B cell (primary cell): ENCODE measurements around the gene KCNK2.

Experiments
- EZH2 ChIP-seq: IDR thresholded peaks from 2 replicates; pipeline ENCODE4 v1.6.1; 2012; ENCODE audit warnings: borderline replicate concordance, low read depth, mild to moderate bottlenecking, moderate library complexity, low read length; ENCODE audit not compliant: insufficient read depth, poor library complexity, severe bottlenecking
- TF ChIP-seq, protein P1 (sequence below): fragments of 200-600 bp; IDR thresholded peaks from one replicate; pipeline ENCODE4 v1.8.0; 2022; ENCODE audit warnings: antibody characterized with exemption, mild to moderate bottlenecking

DNA sequence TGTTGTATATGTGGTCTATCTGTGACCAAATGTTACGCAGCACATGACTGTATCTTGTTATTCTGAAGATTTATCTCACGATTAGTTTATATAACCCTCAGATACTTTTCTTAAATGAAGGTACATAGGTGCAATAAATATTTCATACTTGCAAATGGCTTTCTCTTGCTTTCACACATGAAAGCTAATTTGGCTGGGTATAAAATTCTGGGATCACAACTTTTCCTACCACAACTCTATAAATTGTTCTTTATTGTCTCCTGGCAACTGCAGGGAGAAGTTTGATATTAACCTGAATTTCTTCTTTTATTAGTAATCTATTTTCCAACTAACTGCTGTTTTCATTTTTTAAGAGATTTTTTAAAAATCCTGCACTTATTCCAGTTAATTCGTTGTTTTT is 58.9 kb downstream of the KCNK2 start:
- no peak for TF ChIP-seq EZH2
- TF ChIP-seq, protein P1, sequence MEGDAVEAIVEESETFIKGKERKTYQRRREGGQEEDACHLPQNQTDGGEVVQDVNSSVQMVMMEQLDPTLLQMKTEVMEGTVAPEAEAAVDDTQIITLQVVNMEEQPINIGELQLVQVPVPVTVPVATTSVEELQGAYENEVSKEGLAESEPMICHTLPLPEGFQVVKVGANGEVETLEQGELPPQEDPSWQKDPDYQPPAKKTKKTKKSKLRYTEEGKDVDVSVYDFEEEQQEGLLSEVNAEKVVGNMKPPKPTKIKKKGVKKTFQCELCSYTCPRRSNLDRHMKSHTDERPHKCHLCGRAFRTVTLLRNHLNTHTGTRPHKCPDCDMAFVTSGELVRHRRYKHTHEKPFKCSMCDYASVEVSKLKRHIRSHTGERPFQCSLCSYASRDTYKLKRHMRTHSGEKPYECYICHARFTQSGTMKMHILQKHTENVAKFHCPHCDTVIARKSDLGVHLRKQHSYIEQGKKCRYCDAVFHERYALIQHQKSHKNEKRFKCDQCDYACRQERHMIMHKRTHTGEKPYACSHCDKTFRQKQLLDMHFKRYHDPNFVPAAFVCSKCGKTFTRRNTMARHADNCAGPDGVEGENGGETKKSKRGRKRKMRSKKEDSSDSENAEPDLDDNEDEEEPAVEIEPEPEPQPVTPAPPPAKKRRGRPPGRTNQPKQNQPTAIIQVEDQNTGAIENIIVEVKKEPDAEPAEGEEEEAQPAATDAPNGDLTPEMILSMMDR: no peak
